Activated CD4-positive, alpha-beta T cell treated with anti-CD3 and anti-CD28 coated beads for 1 hour (primary cell): ENCODE measurements around the gene DUS1L.

Experiments used
- DNase-seq: peaks from one replicate; pipeline ENCODE4 v3.0.0-alpha.2; 2020

DUS1L gene

GRCh38 chr17:82100502-82101298, 35.1 kb upstream of the DUS1L start:
- DNase-seq: no peak

GRCh38 chr17:82098939-82099763, 33.5 kb upstream of the DUS1L start:
- DNase-seq: no peak

GRCh38 chr17:82098169-82098938, 32.8 kb upstream of the DUS1L start, which contains the start of gene FASN:
TSS of gene FASN (minus strand) at chr17:82098236. CDS start at chr17:82096445, 1,791 bp downstream.
- DNase-seq: peak; percentile 87

GRCh38 chr17:82097919-82098168, 32.2 kb upstream of the DUS1L start:
- peak; percentile 18 for DNase-seq

- no peak for DNase-seq
These were observed 31.7 kb upstream of the DUS1L start for GRCh38 chr17:82097184-82097918.

- no peak for DNase-seq
These were observed 31.1 kb upstream of the DUS1L start for GRCh38 chr17:82096709-82097183.

- DNase-seq: no peak
These were observed 30.4 kb upstream of the DUS1L start for GRCh38 chr17:82095777-82096708.

GRCh38 chr17:82094931-82095776, 29.6 kb upstream of the DUS1L start:
- no peak for DNase-seq

GRCh38 chr17:82092995-82093751, 27.6 kb upstream of the DUS1L start:
- no peak for DNase-seq

GRCh38 chr17:82092628-82092994, 27.0 kb upstream of the DUS1L start:
- DNase-seq: no peak

- DNase-seq: no peak
These were observed 26.5 kb upstream of the DUS1L start for GRCh38 chr17:82092094-82092586.

- no peak for DNase-seq
These were observed 25.9 kb upstream of the DUS1L start for GRCh38 chr17:82091264-82092066.

GRCh38 chr17:82090549-82091263, 25.1 kb upstream of the DUS1L start:
- no peak for DNase-seq

- no peak for DNase-seq
These were observed 24.3 kb upstream of the DUS1L start for GRCh38 chr17:82089723-82090548.

GRCh38 chr17:82088838-82089722, 23.5 kb upstream of the DUS1L start:
- DNase-seq: no peak
